ENCODE data around the gene LRRK2. TPM values are rescaled to one million over a fixed set of nuclear protein-coding genes. Genes with fewer than 3 reads are reported as not detected.

LRRK2 gene
- total RNA-seq, 2 experiments from 2014 or later, result 5.9 to 28.4 TPM

GRCh38 chr12:40188558-40189320 is 36.1 kb upstream of the LRRK2 start:
- H3K9me3 ChIP-seq (ENCODE audit: low read length), result peaks cover 36% of the 10 kb centered on the region
- no peaks in the 10 kb centered on the region; the same call in 1 of the 2 replicates for H3K36me3 ChIP-seq (ENCODE audit: insufficient read depth, low read length)
- H3K27ac ChIP-seq (ENCODE audit: low read depth, low read length, poor library complexity, severe bottlenecking), result no peak overlapping the region
- CTCF ChIA-PET (ENCODE audit: unreplicated experiment), result no interaction called here
- H3K4me1 ChIP-seq (ENCODE audit: insufficient read depth, low read length, poor library complexity, severe bottlenecking), result peaks cover 9% of the 10 kb centered on the region
- BruUV-seq (replicated peaks), result no TSS peak
- intact Hi-C loops (cut with micrococcal nuclease; ENCODE audit: unreplicated experiment), result no loop called here
- TF ChIP-seq EZH2phosphoT487 (IDR thresholded peaks at IDR 0.05; ENCODE audit: borderline replicate concordance, low read depth, low read length), result no peak
- TF ChIP-seq, protein P1, sequence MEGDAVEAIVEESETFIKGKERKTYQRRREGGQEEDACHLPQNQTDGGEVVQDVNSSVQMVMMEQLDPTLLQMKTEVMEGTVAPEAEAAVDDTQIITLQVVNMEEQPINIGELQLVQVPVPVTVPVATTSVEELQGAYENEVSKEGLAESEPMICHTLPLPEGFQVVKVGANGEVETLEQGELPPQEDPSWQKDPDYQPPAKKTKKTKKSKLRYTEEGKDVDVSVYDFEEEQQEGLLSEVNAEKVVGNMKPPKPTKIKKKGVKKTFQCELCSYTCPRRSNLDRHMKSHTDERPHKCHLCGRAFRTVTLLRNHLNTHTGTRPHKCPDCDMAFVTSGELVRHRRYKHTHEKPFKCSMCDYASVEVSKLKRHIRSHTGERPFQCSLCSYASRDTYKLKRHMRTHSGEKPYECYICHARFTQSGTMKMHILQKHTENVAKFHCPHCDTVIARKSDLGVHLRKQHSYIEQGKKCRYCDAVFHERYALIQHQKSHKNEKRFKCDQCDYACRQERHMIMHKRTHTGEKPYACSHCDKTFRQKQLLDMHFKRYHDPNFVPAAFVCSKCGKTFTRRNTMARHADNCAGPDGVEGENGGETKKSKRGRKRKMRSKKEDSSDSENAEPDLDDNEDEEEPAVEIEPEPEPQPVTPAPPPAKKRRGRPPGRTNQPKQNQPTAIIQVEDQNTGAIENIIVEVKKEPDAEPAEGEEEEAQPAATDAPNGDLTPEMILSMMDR (conservative IDR thresholded peaks at IDR 0.05; ENCODE audit: low read length), result no peak
- H3K9me2 ChIP-seq (ENCODE audit: insufficient read depth, low read length), result no peaks in the 10 kb centered on the region
- no peaks in the 10 kb centered on the region for H4K20me1 ChIP-seq (ENCODE audit: insufficient read depth, low read length)
- no peaks in the 10 kb centered on the region for H3K79me2 ChIP-seq (ENCODE audit: insufficient read depth, low read depth, low read length)
- POLR2A ChIA-PET, result interaction anchor here (0.5 to 2.1 kb wide), 3 partner anchors 10 to 708 kb away, joined by 3 to 4 read pairs (median 3); no protein-coding TSS in a partner anchor
- no peak overlapping the region for H3K4me2 ChIP-seq (ENCODE audit: low read length)
- no peak overlapping the region for H3K4me3 ChIP-seq (ENCODE audit: low read depth, low read length, poor library complexity, severe bottlenecking)
- peak; percentile 10 for DNase-seq (ENCODE audit: low spot score)
- no peak overlapping the region for H2AFZ ChIP-seq (ENCODE audit: low read length)

DNA sequence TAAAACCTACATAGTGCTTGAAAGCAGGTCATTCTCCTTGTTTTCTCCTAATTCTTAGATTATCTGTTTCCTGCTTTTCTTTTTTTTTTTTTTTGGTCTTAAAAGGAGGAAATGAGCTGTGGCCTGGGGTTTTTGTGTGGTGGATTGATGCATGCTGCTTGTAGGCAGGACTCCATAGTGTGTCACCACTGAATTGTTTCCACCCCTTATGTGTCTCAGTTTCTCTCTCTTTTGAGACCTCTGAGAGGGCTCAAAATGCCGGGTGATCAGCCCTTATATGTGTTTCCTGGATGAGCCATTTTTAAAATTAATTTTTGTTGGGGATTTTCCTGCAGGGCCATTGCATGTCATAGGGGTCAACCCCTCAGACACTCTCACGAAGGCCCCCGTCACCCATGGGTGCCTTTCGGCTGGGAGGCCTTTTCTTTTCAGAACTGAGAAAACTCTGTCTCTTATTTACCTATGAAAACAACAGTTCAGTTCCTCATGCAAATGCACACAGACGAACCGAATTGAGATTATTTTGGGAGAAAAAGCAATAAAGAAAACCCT is 32.0 kb upstream of the LRRK2 start:
- no peaks in the 10 kb centered on the region for H4K20me1 ChIP-seq (ENCODE audit: insufficient read depth, low read length)
- H2AFZ ChIP-seq (ENCODE audit: low read length), result peak overlapping the region; percentile 94
- intact Hi-C loops (cut with micrococcal nuclease; ENCODE audit: unreplicated experiment), result no loop called here
- H3K4me3 ChIP-seq (ENCODE audit: low read depth, low read length, poor library complexity, severe bottlenecking), result no peak overlapping the region
- no peaks in the 10 kb centered on the region for H3K9me2 ChIP-seq (ENCODE audit: insufficient read depth, low read length)
- peak; percentile 47 for DNase-seq (ENCODE audit: low spot score)
- H3K27ac ChIP-seq (ENCODE audit: low read depth, low read length, poor library complexity, severe bottlenecking), result peak overlapping the region; percentile 2
- peaks cover 9% of the 10 kb centered on the region for H3K4me1 ChIP-seq (ENCODE audit: insufficient read depth, low read length, poor library complexity, severe bottlenecking)
- H3K79me2 ChIP-seq (ENCODE audit: insufficient read depth, low read depth, low read length), result no peaks in the 10 kb centered on the region
- no peaks in the 10 kb centered on the region; the same call in 1 of the 2 replicates for H3K36me3 ChIP-seq (ENCODE audit: insufficient read depth, low read length)
- H3K4me2 ChIP-seq (ENCODE audit: low read length), result peak overlapping the region; percentile 51
- no peak for TF ChIP-seq EZH2phosphoT487 (IDR thresholded peaks at IDR 0.05; ENCODE audit: borderline replicate concordance, low read depth, low read length)
- TF ChIP-seq, protein P1 (conservative IDR thresholded peaks at IDR 0.05; ENCODE audit: low read length), result no peak
- peaks cover 36% of the 10 kb centered on the region for H3K9me3 ChIP-seq (ENCODE audit: low read length)
- POLR2A ChIA-PET, result interaction anchor here (0.6 to 5.7 kb wide), 15 partner anchors 9 to 1248 kb away, joined by 3 to 32 read pairs (median 5); partner anchors contain the start of gene LRRK2
- CTCF ChIA-PET (ENCODE audit: unreplicated experiment), result no interaction called here
- no TSS peak for BruUV-seq (replicated peaks)

- Histone ChIP-seq H3K9me3 (ENCODE audit: low read length) (peaks cover 20% of the 10 kb centered on the region), H3K27ac (ENCODE audit: low read depth, low read length, poor library complexity, severe bottlenecking) (no peak overlapping the region), H4K20me1 (ENCODE audit: insufficient read depth, low read length) (no peaks in the 10 kb centered on the region), H3K4me2 (ENCODE audit: low read length) (no peak overlapping the region), H3K36me3 (ENCODE audit: insufficient read depth, low read length) (no peaks in the 10 kb centered on the region; the same call in 1 of the 2 replicates), H3K9me2 (ENCODE audit: insufficient read depth, low read length) (no peaks in the 10 kb centered on the region), H3K79me2 (ENCODE audit: insufficient read depth, low read depth, low read length) (no peaks in the 10 kb centered on the region), H3K4me1 (ENCODE audit: insufficient read depth, low read length, poor library complexity, severe bottlenecking) (peaks cover 9% of the 10 kb centered on the region), H3K4me3 (ENCODE audit: low read depth, low read length, poor library complexity, severe bottlenecking) (no peak overlapping the region), H2AFZ (ENCODE audit: low read length) (no peak overlapping the region)
- DNase-seq (ENCODE audit: low spot score), result no peak
- CTCF ChIA-PET (ENCODE audit: unreplicated experiment), result no interaction called here
- no TSS peak for BruUV-seq (replicated peaks)
- POLR2A ChIA-PET, result interaction anchor here (0.6 to 5.7 kb wide), 5 partner anchors 11 to 75 kb away, joined by 3 to 32 read pairs (median 3); no protein-coding TSS in a partner anchor
- intact Hi-C loops (cut with micrococcal nuclease; ENCODE audit: unreplicated experiment), result no loop called here
- TF ChIP-seq, protein P1 (conservative IDR thresholded peaks at IDR 0.05; ENCODE audit: low read length), result no peak
- TF ChIP-seq EZH2phosphoT487 (IDR thresholded peaks at IDR 0.05; ENCODE audit: borderline replicate concordance, low read depth, low read length), result no peak
Measured at GRCh38 chr12:40194846-40195245, 30.0 kb upstream of the LRRK2 start.

Measured in OCI-LY7 (cell line).